ENCODE results near the gene GALR1. TPM values are rescaled to one million over a fixed set of nuclear protein-coding genes. Genes with fewer than 3 reads are reported as not detected.
"Not testable (repeated sequence)": the region's sequence is repeated elsewhere in the genome, so short reads cannot be mapped to it uniquely, and the experiment has no call there.

GALR1 gene
- total and polyA plus RNA-seq, 9 donors = under 0.01 to 0.09 (median 0.05) TPM

- Histone ChIP-seq H3K27ac (ENCODE audit: low read length) (no peak overlapping the region), H3K4me3 (ENCODE audit: low read length) (no peak overlapping the region)
- DNase-seq = peak; percentile 44
Observed at GRCh38 chr18:77209587-77209986, 40.1 kb upstream of the GALR1 start.

GRCh38 chr18:77210249-77210648, 39.4 kb upstream of the GALR1 start:
- H3K27ac ChIP-seq (ENCODE audit: low read length) = no peak overlapping the region
- peaks cover 30% of the 10 kb centered on the region for H3K4me1 ChIP-seq (ENCODE audit: control insufficient read depth, insufficient read depth, low read length)
- H3K27me3 ChIP-seq (ENCODE audit: control insufficient read depth, insufficient read depth, low read length) = no peaks in the 10 kb centered on the region

More at GRCh38 chr18:77209587-77209986, 40.1 kb upstream of the GALR1 start:
- 81% methylated on average over 6 of the region's 12 CpGs for WGBS (ENCODE audit: insufficient coverage)
- Histone ChIP-seq H3K9me3 (replicated peaks; ENCODE audit: control insufficient read depth, low read depth, low read length) (no peaks in the 10 kb centered on the region), H3K4me1 (ENCODE audit: control insufficient read depth, insufficient read depth, low read length) (peaks cover 30% of the 10 kb centered on the region), H3K27me3 (ENCODE audit: control insufficient read depth, insufficient read depth, low read length) (no peaks in the 10 kb centered on the region), H3K36me3 (ENCODE audit: control insufficient read depth, insufficient read depth, low read length) (no peaks in the 10 kb centered on the region)

GRCh38 chr18:77218642-77219041, 31.0 kb upstream of the GALR1 start:
- H3K4me1 ChIP-seq (ENCODE audit: control insufficient read depth, insufficient read depth, low read length) = no peaks in the 10 kb centered on the region
- H3K36me3 ChIP-seq (ENCODE audit: control insufficient read depth, insufficient read depth, low read length) = no peaks in the 10 kb centered on the region
- WGBS (ENCODE audit: insufficient coverage) = 71% methylated on average over 3 of the region's 4 CpGs
- H3K4me3 ChIP-seq (ENCODE audit: low read length) = no peak overlapping the region
- DNase-seq = no peak
- H3K27ac ChIP-seq (ENCODE audit: low read length) = no peak overlapping the region
- H3K9me3 ChIP-seq (replicated peaks; ENCODE audit: control insufficient read depth, low read depth, low read length) = no peaks in the 10 kb centered on the region
- H3K27me3 ChIP-seq (ENCODE audit: control insufficient read depth, insufficient read depth, low read length) = no peaks in the 10 kb centered on the region

More at GRCh38 chr18:77210249-77210648, 39.4 kb upstream of the GALR1 start:
- H3K36me3 ChIP-seq (ENCODE audit: control insufficient read depth, insufficient read depth, low read length) = no peaks in the 10 kb centered on the region
- H3K9me3 ChIP-seq (replicated peaks; ENCODE audit: control insufficient read depth, low read depth, low read length) = no peaks in the 10 kb centered on the region
- DNase-seq = no peak
- no peak overlapping the region for H3K4me3 ChIP-seq (ENCODE audit: low read length)
- 55% methylated on average over 7 of the region's 7 CpGs for WGBS (ENCODE audit: insufficient coverage)

GRCh38 chr18:77220726-77221125, 28.9 kb upstream of the GALR1 start:
- no peak overlapping the region for H3K4me3 ChIP-seq (ENCODE audit: low read length)
- WGBS (ENCODE audit: insufficient coverage) = no CpG with 5 or more reads among the region's 3 CpGs
- no peaks in the 10 kb centered on the region for H3K4me1 ChIP-seq (ENCODE audit: control insufficient read depth, insufficient read depth, low read length)
- H3K36me3 ChIP-seq (ENCODE audit: control insufficient read depth, insufficient read depth, low read length) = no peaks in the 10 kb centered on the region
- H3K27me3 ChIP-seq (ENCODE audit: control insufficient read depth, insufficient read depth, low read length) = no peaks in the 10 kb centered on the region
- DNase-seq = no peak
- H3K9me3 ChIP-seq (replicated peaks; ENCODE audit: control insufficient read depth, low read depth, low read length) = no peaks in the 10 kb centered on the region
- no peak overlapping the region for H3K27ac ChIP-seq (ENCODE audit: low read length)

- H3K36me3 ChIP-seq (ENCODE audit: control insufficient read depth, insufficient read depth, low read length) = no peaks in the 10 kb centered on the region
- H3K4me1 ChIP-seq (ENCODE audit: control insufficient read depth, insufficient read depth, low read length) = no peaks in the 10 kb centered on the region
- no peaks in the 10 kb centered on the region for H3K27me3 ChIP-seq (ENCODE audit: control insufficient read depth, insufficient read depth, low read length)
- DNase-seq = no peak
- H3K4me3 ChIP-seq (ENCODE audit: low read length) = no peak overlapping the region
- H3K9me3 ChIP-seq (replicated peaks; ENCODE audit: control insufficient read depth, low read depth, low read length) = no peaks in the 10 kb centered on the region
- no peak overlapping the region for H3K27ac ChIP-seq (ENCODE audit: low read length)
- no CpG with 5 or more reads among the region's 3 CpGs for WGBS (ENCODE audit: insufficient coverage)
Observed at GRCh38 chr18:77222464-77222863, 27.2 kb upstream of the GALR1 start.

- WGBS (ENCODE audit: insufficient coverage) = 43% methylated on average over 1 of the region's 5 CpGs
- no peak for DNase-seq
Observed at GRCh38 chr18:77223221-77223639, 26.4 kb upstream of the GALR1 start.

GRCh38 chr18:77223653-77224052, 26.0 kb upstream of the GALR1 start:
- no CpG with 5 or more reads among the region's 2 CpGs for WGBS (ENCODE audit: insufficient coverage)
- no peaks in the 10 kb centered on the region for H3K27me3 ChIP-seq (ENCODE audit: control insufficient read depth, insufficient read depth, low read length)
- no peaks in the 10 kb centered on the region for H3K9me3 ChIP-seq (replicated peaks; ENCODE audit: control insufficient read depth, low read depth, low read length)
- H3K27ac ChIP-seq (ENCODE audit: low read length) = no peak overlapping the region
- H3K4me1 ChIP-seq (ENCODE audit: control insufficient read depth, insufficient read depth, low read length) = no peaks in the 10 kb centered on the region
- H3K4me3 ChIP-seq (ENCODE audit: low read length) = no peak overlapping the region
- DNase-seq = no peak
- no peaks in the 10 kb centered on the region for H3K36me3 ChIP-seq (ENCODE audit: control insufficient read depth, insufficient read depth, low read length)

More at GRCh38 chr18:77223221-77223639, 26.4 kb upstream of the GALR1 start:
- Histone ChIP-seq H3K4me1 (ENCODE audit: control insufficient read depth, insufficient read depth, low read length) (no peaks in the 10 kb centered on the region), H3K27ac (ENCODE audit: low read length) (no peak overlapping the region), H3K4me3 (ENCODE audit: low read length) (no peak overlapping the region), H3K9me3 (replicated peaks; ENCODE audit: control insufficient read depth, low read depth, low read length) (no peaks in the 10 kb centered on the region), H3K36me3 (ENCODE audit: control insufficient read depth, insufficient read depth, low read length) (no peaks in the 10 kb centered on the region), H3K27me3 (ENCODE audit: control insufficient read depth, insufficient read depth, low read length) (no peaks in the 10 kb centered on the region)

GRCh38 chr18:77230645-77231044, 19.0 kb upstream of the GALR1 start:
- Histone ChIP-seq H3K4me1 (ENCODE audit: control insufficient read depth, insufficient read depth, low read length) (no peaks in the 10 kb centered on the region), H3K9me3 (replicated peaks; ENCODE audit: control insufficient read depth, low read depth, low read length) (no peaks in the 10 kb centered on the region), H3K36me3 (ENCODE audit: control insufficient read depth, insufficient read depth, low read length) (no peaks in the 10 kb centered on the region), H3K27me3 (ENCODE audit: control insufficient read depth, insufficient read depth, low read length) (no peaks in the 10 kb centered on the region), H3K27ac (ENCODE audit: low read length) (no peak overlapping the region), H3K4me3 (ENCODE audit: low read length) (no peak overlapping the region)
- no peak for DNase-seq
- WGBS (ENCODE audit: insufficient coverage) = no CpG with 5 or more reads among the region's 1 CpG

- no peak for DNase-seq
- Histone ChIP-seq H3K36me3 (ENCODE audit: control insufficient read depth, insufficient read depth, low read length) (no peaks in the 10 kb centered on the region), H3K27me3 (ENCODE audit: control insufficient read depth, insufficient read depth, low read length) (no peaks in the 10 kb centered on the region), H3K9me3 (replicated peaks; ENCODE audit: control insufficient read depth, low read depth, low read length) (peaks cover 12% of the 10 kb centered on the region), H3K4me3 (ENCODE audit: low read length) (no peak overlapping the region), H3K27ac (ENCODE audit: low read length) (no peak overlapping the region), H3K4me1 (ENCODE audit: control insufficient read depth, insufficient read depth, low read length) (no peaks in the 10 kb centered on the region)
- 64% methylated on average over 12 of the region's 16 CpGs for WGBS (ENCODE audit: insufficient coverage)
Observed at GRCh38 chr18:77234504-77235365, 14.9 kb upstream of the GALR1 start.

GRCh38 chr18:77239285-77239684, 10.4 kb upstream of the GALR1 start:
- not testable (repeated sequence) for H3K4me3 ChIP-seq (ENCODE audit: low read length); H3K27me3 ChIP-seq (ENCODE audit: control insufficient read depth, insufficient read depth, low read length); H3K27ac ChIP-seq (ENCODE audit: low read length); H3K36me3 ChIP-seq (ENCODE audit: control insufficient read depth, insufficient read depth, low read length); H3K4me1 ChIP-seq (ENCODE audit: control insufficient read depth, insufficient read depth, low read length); DNase-seq
- H3K9me3 ChIP-seq (replicated peaks; ENCODE audit: control insufficient read depth, low read depth, low read length) = peaks cover 21% of the 10 kb centered on the region
- WGBS (ENCODE audit: insufficient coverage) = 82% methylated on average over 5 of the region's 5 CpGs

Data from muscle of leg (tissue), 11 donors.